SIG-M5 (cell line): ENCODE data around the gene DDT.
"Not testable (repeated sequence)": the region's sequence is repeated elsewhere in the genome, so short reads cannot be mapped to it uniquely, and the experiment has no call there.

Experiments used
- DNase-seq: peaks from one replicate; lab custom pipeline; 2025; lab: John Stamatoyannopoulos, UW

Gene DDT

DNA sequence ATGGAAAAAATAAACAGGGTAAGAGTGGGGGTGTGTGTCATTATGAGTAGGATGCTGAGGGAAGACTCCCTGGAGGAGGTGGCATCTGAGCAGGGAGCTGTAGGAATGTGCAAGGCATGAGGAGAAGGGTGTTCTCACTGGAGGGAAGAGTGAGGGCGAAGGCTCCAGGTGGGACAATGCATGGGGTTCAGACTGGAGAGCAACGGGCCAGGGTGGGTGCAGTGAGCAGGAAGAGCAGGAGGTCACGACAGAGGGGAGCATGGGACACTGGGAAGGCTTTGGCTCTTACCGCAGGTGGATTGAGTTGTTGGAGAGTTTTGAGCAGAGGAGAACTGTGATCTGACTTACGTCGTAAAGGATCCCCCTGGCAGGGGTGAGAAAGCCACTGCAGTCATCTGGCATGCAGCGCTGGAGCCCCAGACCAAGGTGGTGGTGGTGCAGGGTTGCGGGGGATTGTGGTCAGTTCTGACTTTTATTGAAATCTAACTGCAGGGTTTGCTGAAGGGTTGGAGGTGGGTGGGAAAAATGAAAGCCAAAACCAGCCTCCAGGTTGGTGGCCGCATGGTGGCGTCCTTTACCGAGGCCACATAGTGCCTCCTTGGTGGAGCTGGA is 21.3 kb downstream of the DDT start:
- DNase-seq = not testable (repeated sequence)

DNA sequence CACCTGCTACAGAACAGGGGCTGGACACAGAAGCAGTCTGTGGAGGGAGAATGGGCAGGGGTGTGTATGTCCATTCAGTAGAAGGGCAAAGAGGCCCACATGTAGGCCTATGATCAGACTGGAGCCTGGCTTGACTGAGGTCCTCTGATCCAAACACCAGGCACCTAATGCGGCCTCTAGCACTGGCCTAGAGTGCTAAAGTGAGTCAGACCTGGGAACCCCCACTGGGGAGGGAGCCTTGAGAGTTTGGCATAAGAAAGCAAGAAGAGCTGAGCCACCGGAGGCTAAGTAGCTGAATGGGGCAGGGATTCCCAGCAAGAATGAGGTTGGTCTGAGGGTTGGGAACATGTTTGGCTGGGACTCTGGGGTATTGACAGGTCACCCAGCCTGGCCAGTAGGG is 22.9 kb downstream of the DDT start:
- DNase-seq = not testable (repeated sequence)

DNA sequence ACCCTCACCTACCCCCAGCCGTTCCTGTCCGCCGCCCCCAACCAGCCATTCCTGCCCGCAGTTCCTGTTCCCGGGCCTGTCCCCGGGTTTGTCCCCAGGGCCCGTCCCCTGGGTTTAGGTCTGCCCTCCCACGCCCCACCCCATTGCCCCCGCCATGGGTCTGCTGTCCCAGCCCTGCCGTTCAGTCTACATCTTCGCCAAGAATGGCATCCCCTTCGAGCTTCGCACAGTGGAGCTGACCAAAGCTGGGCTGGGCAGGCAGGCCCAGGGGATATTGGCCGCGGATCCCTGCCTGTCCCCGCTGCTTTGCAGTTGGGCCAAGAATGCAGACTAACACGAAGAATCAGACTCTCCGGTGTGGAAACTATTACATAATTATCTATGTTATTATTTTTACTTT is 24.5 kb downstream of the DDT start:
- not testable (repeated sequence) for DNase-seq

DNA sequence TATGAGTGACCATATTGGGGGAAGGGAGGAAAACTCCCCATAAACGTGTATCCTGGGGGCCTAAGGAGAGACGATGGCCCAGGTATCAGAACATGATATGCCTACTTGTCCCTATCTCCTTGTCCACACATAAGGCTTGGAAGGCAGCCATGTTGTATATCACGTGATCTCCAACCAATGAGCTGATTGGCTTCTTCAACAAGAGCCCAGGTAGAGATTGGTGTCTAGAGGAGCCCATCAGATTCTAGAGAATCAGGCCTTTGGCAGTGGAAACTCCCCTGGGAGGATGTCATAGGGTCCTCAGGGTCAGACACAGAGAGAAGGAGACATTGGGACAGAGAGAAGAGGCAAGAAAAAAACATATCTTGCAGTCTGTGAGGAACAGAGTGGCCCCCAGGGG is 26.9 kb downstream of the DDT start:
- DNase-seq = not testable (repeated sequence)

DNA sequence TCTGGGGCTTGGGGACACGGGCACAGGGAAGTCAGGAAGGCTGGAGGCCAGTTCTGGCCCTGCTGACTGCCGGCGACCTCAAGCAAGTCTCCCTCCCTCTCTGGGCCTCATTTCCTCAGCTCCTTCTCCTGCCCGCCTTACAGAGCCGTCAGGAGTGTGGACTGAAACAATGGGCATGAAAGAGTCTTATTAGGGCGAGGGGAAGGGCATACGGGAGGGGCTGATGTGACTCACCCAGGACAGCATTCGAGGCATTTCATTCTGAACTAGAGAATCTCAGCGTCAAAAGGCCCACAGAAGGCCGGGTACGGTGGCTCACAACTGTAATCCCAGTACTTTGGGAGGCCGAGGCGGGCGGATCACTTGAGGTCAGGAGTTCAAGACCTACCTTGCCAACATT is 34.1 kb downstream of the DDT start:
- not testable (repeated sequence) for DNase-seq

DNA sequence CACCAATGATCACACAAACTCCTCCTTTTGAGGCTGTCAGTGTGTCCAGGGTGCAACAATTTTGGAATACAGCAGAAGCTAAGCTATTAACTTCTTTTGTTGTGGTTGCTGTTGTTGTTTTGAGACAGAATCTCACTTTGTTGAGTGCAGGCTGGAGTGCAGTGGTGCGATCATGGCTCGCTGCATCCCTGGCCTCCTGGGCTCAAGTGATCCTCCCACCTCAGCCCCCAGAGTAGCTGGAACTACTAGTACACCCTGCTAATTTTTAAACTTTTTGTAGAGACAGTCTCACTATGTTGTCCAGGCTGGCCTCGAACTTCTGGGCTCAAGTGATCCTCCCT is 35.3 kb downstream of the DDT start:
- no peak for DNase-seq

DNA sequence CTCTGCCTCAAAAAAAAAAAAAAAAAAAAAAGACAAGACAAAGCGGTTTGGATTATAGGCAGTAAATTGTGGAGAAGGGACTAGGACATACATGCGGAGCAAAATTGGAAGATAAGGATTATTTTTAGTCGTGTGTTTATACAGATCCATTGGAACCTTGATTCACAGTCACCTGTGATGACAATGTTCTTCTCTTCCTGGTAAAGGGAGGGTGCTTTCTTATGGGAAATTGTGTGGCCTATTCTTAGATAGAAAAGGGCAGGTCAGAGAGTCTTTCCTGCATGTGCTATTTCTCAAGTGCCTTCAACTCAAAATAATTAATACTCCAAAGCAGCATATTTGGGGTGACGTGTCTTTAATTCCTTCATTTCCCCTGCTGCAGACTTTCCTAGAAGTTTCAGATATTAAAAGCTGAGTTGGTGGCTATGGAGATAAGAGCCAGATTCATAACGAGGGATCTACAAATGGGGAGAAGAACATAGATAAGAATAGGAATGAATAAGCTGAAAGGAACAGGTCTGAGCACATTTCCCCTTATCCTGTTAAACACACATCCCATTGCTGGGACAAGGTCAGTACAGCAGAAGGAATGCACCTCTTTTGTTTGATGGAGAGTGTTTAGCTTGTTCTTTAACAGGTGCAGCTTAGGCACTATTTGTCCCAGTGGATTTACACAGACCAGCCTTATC is 35.8 kb downstream of the DDT start:
- no peak for DNase-seq

DNA sequence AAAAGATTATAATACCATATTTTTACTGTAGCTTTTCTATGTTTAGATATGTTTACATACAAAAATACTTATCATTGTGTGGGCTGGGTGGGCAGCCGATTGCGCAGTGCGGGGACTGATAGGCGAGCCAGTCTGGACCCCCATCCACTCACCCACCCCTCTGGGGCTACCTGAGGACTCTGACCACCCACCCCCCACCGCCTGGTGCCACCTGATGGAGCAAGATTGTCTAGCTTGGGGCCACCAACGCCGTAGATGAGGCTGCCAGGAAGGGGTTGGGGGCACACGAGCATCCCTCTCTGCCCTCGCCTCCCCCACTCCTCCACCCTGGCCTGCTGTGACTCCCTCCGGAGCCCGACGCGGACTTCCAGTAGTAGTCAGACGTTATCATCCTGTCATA is 47.7 kb downstream of the DDT start:
- DNase-seq = no peak

DNA sequence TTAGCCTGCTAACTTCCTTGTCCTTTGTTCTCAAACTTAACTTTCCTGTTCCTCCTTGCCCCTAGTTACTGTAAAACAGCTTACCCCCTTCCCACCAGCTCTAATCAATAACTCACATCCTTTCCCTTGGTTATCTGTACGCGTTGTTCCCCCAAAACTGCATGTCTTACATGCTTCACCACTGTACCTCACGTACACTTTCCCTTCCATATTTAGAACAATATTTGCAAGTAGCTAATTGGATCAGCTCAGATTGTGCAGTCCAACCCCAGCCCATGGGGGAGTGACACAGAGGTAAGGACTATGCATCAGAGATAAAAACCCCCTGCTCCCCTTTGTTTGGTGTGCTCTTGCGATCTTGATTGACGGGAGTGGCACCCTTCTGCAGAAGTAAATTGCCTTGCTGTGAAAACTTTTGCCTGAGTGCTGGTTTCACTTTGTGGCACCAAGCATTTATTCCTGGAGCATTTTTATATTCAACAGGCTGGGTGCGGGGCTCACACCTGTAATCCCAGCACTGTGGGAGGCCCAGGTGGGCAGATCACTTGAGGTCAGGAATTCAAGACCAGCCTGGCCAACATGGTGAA is 49.1 kb downstream of the DDT start:
- DNase-seq = no peak

DNA sequence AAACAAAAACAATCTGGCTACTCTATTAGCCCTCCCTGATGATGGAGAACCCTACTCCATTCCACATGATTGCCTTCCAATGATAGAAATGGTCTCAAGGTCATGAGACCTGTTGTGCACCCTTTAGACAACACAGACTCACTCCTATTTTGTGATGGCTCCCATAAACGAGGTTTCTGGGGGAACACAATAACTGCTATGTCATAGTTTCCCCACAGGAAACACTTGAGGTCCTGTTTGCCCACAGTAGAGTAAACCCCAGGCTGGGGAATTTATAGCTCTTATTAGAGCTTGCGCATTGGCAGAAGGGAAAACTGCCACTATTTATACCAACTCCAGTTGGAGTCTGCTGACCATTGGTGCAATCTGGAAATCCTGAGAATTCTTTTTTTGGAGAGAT is 51.3 kb downstream of the DDT start:
- DNase-seq = no peak

DNA sequence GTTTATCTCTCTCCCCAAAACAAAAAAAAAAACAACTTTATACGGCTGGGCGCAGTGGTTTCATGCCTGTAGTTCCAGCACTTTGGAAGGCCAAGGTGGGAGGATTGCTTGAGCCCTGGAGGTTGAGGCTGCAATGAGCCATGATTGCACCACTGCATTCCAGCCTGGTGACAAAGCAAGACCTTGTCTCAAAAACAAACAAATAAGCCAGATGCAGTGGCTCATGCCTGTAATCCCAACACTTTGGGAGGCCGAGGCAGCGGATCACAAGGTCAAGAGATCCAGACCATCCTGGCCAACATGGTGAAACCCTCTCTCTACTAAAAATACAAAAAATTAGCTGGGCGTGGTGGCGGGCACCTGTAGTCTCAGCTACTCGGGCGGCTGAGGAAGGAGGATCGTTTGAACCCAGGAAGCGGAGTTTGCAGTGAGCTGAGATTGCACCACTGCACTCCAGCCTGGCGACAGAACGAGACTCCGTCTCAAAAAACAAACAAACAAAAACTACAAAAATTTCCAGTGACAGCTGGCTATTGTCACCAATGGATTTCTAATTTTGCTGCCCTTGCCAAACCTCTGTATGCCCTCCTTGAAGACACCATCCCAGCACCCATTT is 52.5 kb downstream of the DDT start:
- not testable (repeated sequence) for DNase-seq
